Neural cell (in vitro differentiated cells): ENCODE results near the gene SUN1. TPM values are rescaled to one million over a fixed set of nuclear protein-coding genes. Genes with fewer than 3 reads are reported as not detected.

Source experiments
- H2AFZ ChIP-seq: fragments of 200-600, 300-800 bp; sonication (generic), shearing (Covaris generic); 2 replicates; pipeline ENCODE4 v1.6.0; 2014; ENCODE audit warnings: low read depth, mild to moderate bottlenecking, antibody characterized with exemption, low read length, moderate library complexity
- H3F3A ChIP-seq: fragments of 200-600 bp; shearing (Covaris generic); 2 replicates; pipeline ENCODE4 v1.6.1; 2016; ENCODE audit warnings: mild to moderate bottlenecking, moderate library complexity, mixed read lengths, antibody characterized with exemption, low read length; ENCODE audit not compliant: insufficient read depth, poor library complexity, severe bottlenecking
- H3K27ac ChIP-seq: fragments of 200-600, 300-800 bp; sonication (generic), shearing (Covaris generic); 2 replicates; pipeline ENCODE4 v1.5.1; 2014; ENCODE audit warnings: mild to moderate bottlenecking, low read length, moderate library complexity
- H3K27me3 ChIP-seq: fragments of 300-800, 200-600 bp; sonication (generic), shearing (Covaris generic); 2 replicates; pipeline ENCODE4 v1.6.0; 2014; ENCODE audit warnings: mild to moderate bottlenecking, low read depth, low read length, moderate library complexity; ENCODE audit not compliant: insufficient read depth
- H3K36me3 ChIP-seq: fragments of 300-800, 200-600 bp; sonication (generic), shearing (Covaris generic); 2 replicates; pipeline ENCODE4 v1.5.1; 2014; ENCODE audit warnings: mild to moderate bottlenecking, antibody characterized with exemption, low read length, moderate library complexity; ENCODE audit not compliant: insufficient read depth
- H3K4me2 ChIP-seq: fragments of 300-800, 200-600 bp; sonication (generic), shearing (Covaris generic); 2 replicates; pipeline ENCODE4 v1.6.0; 2014; ENCODE audit warnings: mild to moderate bottlenecking, low read length
- H3K4me3 ChIP-seq: fragments of 300-800, 200-600 bp; sonication (generic), shearing (Covaris generic); 2 replicates; pipeline ENCODE4 v1.5.1; 2014; ENCODE audit warnings: mild to moderate bottlenecking, low read length, moderate library complexity
- H3K79me2 ChIP-seq: fragments of 200-600 bp; shearing (Covaris generic); replicated peaks from 2 replicates; pipeline ENCODE4 v1.6.0; 2014; ENCODE audit warnings: mild to moderate bottlenecking, low read length, moderate library complexity; ENCODE audit not compliant: insufficient read depth
- H3K9ac ChIP-seq: fragments of 300-800, 200-600 bp; sonication (generic), shearing (Covaris generic); 2 replicates; pipeline ENCODE4 v1.6.1; 2016; ENCODE audit warnings: mild to moderate bottlenecking, low read length, mixed read lengths
- H3K9me2 ChIP-seq: fragments of 200-600 bp; shearing (Covaris generic); 2 replicates; pipeline ENCODE4 v1.6.1; 2016; ENCODE audit warnings: mild to moderate bottlenecking, low read length, mixed read lengths; ENCODE audit not compliant: insufficient read depth
- H3K9me3 ChIP-seq: fragments of 200-600, 300-800 bp; sonication (generic), shearing (Covaris generic); 2 replicates; pipeline ENCODE4 v1.6.1; 2016; ENCODE audit warnings: mild to moderate bottlenecking, mixed run types, low read length, moderate library complexity, mixed read lengths
- H4K20me1 ChIP-seq: fragments of 200-600 bp; shearing (Covaris generic); 2 replicates; pipeline ENCODE4 v1.6.1; 2016; ENCODE audit warnings: mild to moderate bottlenecking, mixed run types; ENCODE audit not compliant: insufficient read depth
- EP300 ChIP-seq: fragments of 450-650 bp; conservative IDR thresholded peaks from 2 replicates; pipeline ENCODE4 v1.6.1; 2014; ENCODE audit warnings: antibody characterized with exemption, mild to moderate bottlenecking, moderate library complexity; ENCODE audit not compliant: poor library complexity, severe bottlenecking
- EZH2 ChIP-seq: fragments of 200-600, 300-800 bp; shearing (Covaris generic), sonication (generic); IDR thresholded peaks from 2 replicates; pipeline ENCODE4 v1.6.1; 2014; ENCODE audit warnings: antibody characterized with exemption, low read length, borderline replicate concordance, mild to moderate bottlenecking; ENCODE audit not compliant: insufficient read depth, poor library complexity, severe bottlenecking
- MXI1 ChIP-seq: fragments of 450-650 bp; conservative IDR thresholded peaks from 2 replicates; pipeline ENCODE4 v1.6.1; 2014; ENCODE audit warnings: antibody characterized with exemption, mild to moderate bottlenecking; ENCODE audit not compliant: poor library complexity, severe bottlenecking
- POLR2AphosphoS5 ChIP-seq: IDR thresholded peaks from 2 replicates; pipeline ENCODE4 v1.6.1; 2012
- RAD21 ChIP-seq: fragments of 450-650 bp; conservative IDR thresholded peaks from 2 replicates; pipeline ENCODE4 v1.6.1; 2014; ENCODE audit warnings: antibody characterized with exemption, mild to moderate bottlenecking, moderate library complexity
- SMC3 ChIP-seq: fragments of 450-650 bp; conservative IDR thresholded peaks from 2 replicates; pipeline ENCODE4 v1.6.1; 2014; ENCODE audit warnings: antibody characterized with exemption, mild to moderate bottlenecking, moderate library complexity; ENCODE audit not compliant: poor library complexity
- TAF1 ChIP-seq: IDR thresholded peaks from 2 replicates; pipeline ENCODE4 v1.6.1; 2012; ENCODE audit warnings: low read depth
- polyA plus RNA-seq: library from polyadenylated mRNA; depleted of rRNA; stranded (reverse); fragments of >200 nt; gene quantifications from 2 replicates; pipeline ENCODE4 v1.2.3, GENCODE V29; 2014
- TF ChIP-seq, protein P1 (sequence below): fragments of 450-650 bp; IDR thresholded peaks from 2 replicates; pipeline ENCODE4 v1.5.1; 2014; ENCODE audit warnings: antibody characterized with exemption, mild to moderate bottlenecking, moderate library complexity; ENCODE audit not compliant: poor library complexity, severe bottlenecking
- TF ChIP-seq, protein P2 (sequence below): IDR thresholded peaks from 2 replicates; pipeline ENCODE4 v1.6.1; 2012; ENCODE audit warnings: borderline replicate concordance

Gene SUN1
- polyA plus RNA-seq, 1 donor from 2014 or later: 309 TPM

DNA sequence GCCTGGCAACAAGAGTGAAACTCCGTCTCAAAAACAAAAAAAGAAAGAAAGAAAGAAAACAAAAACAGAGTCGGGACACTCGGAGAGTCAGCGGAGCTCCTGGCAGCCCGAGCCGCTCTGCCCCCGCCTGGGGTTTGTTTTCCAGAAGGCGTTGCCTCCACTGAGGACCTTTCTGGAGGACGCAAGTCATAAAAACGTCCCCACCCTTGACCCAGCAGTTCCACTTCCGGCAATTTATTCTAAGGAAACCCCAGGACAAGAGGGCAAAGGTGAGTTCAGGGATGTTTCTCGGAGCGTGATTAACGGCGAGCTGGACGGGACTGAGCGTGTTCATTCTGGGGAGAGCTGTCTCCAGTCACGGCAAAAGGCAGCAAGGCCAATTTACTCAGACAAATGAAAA lies 27.0 kb upstream of the SUN1 start:
- no peaks in the 10 kb centered on the region for H3K27me3 ChIP-seq
- no peaks in the 10 kb centered on the region for H3K9me2 ChIP-seq
- H3K9ac ChIP-seq: no peak overlapping the region
- H3K27ac ChIP-seq: no peak overlapping the region
- no peaks in the 10 kb centered on the region for H3K9me3 ChIP-seq
- H2AFZ ChIP-seq: no peak overlapping the region
- no peak overlapping the region for H3K4me3 ChIP-seq
- TF ChIP-seq RAD21: no peak
- TF ChIP-seq TAF1: no peak
- TF ChIP-seq SMC3: no peak
- TF ChIP-seq EZH2: no peak
- TF ChIP-seq, protein P1, sequence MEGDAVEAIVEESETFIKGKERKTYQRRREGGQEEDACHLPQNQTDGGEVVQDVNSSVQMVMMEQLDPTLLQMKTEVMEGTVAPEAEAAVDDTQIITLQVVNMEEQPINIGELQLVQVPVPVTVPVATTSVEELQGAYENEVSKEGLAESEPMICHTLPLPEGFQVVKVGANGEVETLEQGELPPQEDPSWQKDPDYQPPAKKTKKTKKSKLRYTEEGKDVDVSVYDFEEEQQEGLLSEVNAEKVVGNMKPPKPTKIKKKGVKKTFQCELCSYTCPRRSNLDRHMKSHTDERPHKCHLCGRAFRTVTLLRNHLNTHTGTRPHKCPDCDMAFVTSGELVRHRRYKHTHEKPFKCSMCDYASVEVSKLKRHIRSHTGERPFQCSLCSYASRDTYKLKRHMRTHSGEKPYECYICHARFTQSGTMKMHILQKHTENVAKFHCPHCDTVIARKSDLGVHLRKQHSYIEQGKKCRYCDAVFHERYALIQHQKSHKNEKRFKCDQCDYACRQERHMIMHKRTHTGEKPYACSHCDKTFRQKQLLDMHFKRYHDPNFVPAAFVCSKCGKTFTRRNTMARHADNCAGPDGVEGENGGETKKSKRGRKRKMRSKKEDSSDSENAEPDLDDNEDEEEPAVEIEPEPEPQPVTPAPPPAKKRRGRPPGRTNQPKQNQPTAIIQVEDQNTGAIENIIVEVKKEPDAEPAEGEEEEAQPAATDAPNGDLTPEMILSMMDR: no peak
- no peak for TF ChIP-seq MXI1
- TF ChIP-seq, protein P2, sequence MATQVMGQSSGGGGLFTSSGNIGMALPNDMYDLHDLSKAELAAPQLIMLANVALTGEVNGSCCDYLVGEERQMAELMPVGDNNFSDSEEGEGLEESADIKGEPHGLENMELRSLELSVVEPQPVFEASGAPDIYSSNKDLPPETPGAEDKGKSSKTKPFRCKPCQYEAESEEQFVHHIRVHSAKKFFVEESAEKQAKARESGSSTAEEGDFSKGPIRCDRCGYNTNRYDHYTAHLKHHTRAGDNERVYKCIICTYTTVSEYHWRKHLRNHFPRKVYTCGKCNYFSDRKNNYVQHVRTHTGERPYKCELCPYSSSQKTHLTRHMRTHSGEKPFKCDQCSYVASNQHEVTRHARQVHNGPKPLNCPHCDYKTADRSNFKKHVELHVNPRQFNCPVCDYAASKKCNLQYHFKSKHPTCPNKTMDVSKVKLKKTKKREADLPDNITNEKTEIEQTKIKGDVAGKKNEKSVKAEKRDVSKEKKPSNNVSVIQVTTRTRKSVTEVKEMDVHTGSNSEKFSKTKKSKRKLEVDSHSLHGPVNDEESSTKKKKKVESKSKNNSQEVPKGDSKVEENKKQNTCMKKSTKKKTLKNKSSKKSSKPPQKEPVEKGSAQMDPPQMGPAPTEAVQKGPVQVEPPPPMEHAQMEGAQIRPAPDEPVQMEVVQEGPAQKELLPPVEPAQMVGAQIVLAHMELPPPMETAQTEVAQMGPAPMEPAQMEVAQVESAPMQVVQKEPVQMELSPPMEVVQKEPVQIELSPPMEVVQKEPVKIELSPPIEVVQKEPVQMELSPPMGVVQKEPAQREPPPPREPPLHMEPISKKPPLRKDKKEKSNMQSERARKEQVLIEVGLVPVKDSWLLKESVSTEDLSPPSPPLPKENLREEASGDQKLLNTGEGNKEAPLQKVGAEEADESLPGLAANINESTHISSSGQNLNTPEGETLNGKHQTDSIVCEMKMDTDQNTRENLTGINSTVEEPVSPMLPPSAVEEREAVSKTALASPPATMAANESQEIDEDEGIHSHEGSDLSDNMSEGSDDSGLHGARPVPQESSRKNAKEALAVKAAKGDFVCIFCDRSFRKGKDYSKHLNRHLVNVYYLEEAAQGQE: no peak
- no peak for TF ChIP-seq EP300
- no peak for TF ChIP-seq POLR2AphosphoS5
- no peaks in the 10 kb centered on the region for H3F3A ChIP-seq
- H3K36me3 ChIP-seq: no peaks in the 10 kb centered on the region
- no peaks in the 10 kb centered on the region for H4K20me1 ChIP-seq
- H3K4me2 ChIP-seq: no peak overlapping the region
- no peaks in the 10 kb centered on the region for H3K79me2 ChIP-seq

DNA sequence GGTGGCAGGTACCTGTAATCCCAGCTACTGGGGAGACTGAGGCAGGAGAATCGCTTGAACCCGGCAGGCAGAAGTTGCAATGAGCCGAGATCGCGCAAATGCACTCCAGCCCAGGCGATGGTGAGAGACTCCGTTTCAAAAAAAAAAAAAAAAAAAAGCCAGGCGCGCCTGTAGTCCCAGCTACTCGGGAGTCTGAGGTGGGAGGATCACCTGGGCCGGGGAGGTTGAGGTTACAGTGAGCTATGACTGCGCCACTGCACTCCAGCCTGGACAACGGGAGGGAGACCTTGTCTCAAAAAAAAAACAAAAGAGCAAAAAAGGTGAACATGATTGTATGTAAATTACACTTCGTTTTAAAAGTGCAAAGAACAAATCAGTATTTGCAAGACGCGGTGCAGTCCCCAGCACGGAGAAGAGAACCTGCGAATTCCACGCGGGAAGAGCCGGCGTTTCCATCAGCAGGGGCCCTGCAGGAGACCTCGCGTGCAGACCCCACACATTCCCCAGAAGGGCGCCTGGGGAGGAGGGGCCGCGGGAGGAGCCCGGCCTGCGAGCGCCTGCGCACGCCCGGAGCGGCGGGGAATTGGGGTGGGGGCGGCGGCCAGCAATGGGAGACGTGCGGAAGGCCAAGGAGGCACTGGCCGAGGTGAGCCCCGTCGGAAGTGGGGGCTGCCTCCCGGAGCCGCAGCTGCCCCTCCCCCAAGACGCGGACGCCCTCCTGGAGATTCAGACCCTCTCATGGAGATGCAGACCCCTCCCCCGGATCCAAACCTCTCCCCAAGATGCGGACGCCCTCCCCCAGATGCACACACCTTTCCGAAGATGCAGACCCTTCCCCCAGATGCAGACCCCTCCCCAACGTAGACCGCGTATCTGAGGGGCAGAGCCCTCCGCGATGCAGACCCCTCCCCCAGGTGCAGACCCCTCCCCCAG lies 16.7 kb upstream of the SUN1 start:
- Histone ChIP-seq H2AFZ (peak overlapping the region; percentile 84), H3K9ac (peak overlapping the region; percentile 87), H3K36me3 (no peaks in the 10 kb centered on the region), H3F3A (no peaks in the 10 kb centered on the region), H3K9me2 (no peaks in the 10 kb centered on the region), H3K9me3 (no peaks in the 10 kb centered on the region), H3K4me2 (peak overlapping the region; percentile 30), H3K27ac (peak overlapping the region; percentile 76), H3K4me3 (peak overlapping the region; percentile 84), H3K27me3 (no peaks in the 10 kb centered on the region), H3K79me2 (peaks cover 36% of the 10 kb centered on the region), H4K20me1 (no peaks in the 10 kb centered on the region)
- TF ChIP-seq, protein P1: no peak
- peak; percentile 71 for TF ChIP-seq MXI1
- no peak for TF ChIP-seq EZH2
- TF ChIP-seq POLR2AphosphoS5: peak; percentile 68
- TF ChIP-seq SMC3: peak; percentile 18
- peak; percentile 60 for TF ChIP-seq TAF1
- no peak for TF ChIP-seq RAD21
- TF ChIP-seq, protein P2: peak; percentile 58
